ENCODE measurements around the gene C2orf92.

DNA sequence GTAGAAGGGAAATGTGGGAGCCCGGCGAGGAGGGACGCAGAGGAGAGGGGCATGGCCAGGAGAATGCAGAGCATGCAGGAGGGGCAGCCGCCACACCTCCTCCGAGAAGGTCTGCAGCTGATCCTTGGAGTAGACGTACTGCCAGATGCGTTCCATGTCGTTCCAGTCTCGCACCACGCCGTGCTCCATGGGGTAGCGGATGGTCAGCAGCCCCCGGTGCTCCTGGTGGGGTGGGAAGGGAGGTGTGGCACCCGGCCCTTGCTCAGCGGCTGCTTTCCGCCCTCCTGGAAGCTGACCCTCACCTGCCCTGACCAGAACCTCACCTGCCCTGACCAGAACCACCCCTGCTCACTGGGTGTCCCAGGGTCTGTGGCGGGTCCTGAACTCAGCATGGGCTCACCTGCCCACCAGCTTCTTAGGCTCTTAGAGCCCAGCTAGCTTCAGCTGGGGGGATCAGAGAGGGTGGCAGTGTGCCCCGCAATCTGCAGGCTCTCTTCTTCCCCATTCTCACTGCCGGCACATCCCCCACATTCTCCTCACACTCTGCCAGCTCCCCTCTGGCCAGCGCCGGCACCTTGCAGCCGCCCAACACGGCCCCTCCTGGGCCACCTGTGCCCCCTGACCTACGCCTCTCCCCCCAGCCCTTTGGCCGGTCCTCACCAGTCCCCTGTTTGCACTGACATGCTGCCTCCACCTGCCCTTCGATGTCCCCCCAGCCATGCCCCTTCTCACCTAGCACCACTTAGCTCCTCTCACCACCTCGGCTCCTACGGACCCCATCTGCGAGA is 10.1 kb upstream of the C2orf92 start:
- TF ChIP-seq, protein P1, sequence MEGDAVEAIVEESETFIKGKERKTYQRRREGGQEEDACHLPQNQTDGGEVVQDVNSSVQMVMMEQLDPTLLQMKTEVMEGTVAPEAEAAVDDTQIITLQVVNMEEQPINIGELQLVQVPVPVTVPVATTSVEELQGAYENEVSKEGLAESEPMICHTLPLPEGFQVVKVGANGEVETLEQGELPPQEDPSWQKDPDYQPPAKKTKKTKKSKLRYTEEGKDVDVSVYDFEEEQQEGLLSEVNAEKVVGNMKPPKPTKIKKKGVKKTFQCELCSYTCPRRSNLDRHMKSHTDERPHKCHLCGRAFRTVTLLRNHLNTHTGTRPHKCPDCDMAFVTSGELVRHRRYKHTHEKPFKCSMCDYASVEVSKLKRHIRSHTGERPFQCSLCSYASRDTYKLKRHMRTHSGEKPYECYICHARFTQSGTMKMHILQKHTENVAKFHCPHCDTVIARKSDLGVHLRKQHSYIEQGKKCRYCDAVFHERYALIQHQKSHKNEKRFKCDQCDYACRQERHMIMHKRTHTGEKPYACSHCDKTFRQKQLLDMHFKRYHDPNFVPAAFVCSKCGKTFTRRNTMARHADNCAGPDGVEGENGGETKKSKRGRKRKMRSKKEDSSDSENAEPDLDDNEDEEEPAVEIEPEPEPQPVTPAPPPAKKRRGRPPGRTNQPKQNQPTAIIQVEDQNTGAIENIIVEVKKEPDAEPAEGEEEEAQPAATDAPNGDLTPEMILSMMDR (IDR thresholded peaks at IDR 0.05): no peak
- no peak for TF ChIP-seq POLR2A (IDR thresholded peaks at IDR 0.05)

Measured in vagina (tissue), 2 donors.